MCF 10A (cell line): Measurements from ENCODE around the gene LRRC51. TPM values are rescaled to one million over a fixed set of nuclear protein-coding genes. Genes with fewer than 3 reads are reported as not detected.
A peak's percentile ranks its signal among the peaks of the same experiment; 100 is the strongest.

Experiments used
- BruUV-seq: library from RNA; stranded (reverse); fragments of 400-500 nt; replicated peaks from 2 replicates; lab custom pipeline; 2021; lab: Mats Ljungman, UMichigan
- CTCF ChIA-PET: fragments of 300-600 bp; sonication (Branson Sonifier 250); formaldehyde crosslinking; extraction: SDS; loops from one replicate; lab custom pipeline; 2021; ENCODE audit warnings: antibody characterized with exemption, inconsistent platforms; lab: Yijun Ruan, JAX
- POLR2A ChIA-PET: fragments of 300-600, 350-650 bp; sonication (Branson Sonifier 250); formaldehyde crosslinking; extraction: SDS; loops from one replicate; lab custom pipeline; 2020; ENCODE audit warnings: antibody characterized with exemption, inconsistent platforms; lab: Yijun Ruan, JAX
- DNase-seq: peaks from one replicate; pipeline ENCODE4 v3.0.0-alpha.2; 2018; ENCODE audit not compliant: unreplicated experiment
- H3K27ac Mint-ChIP-seq: one replicate; pipeline ENCODE4 v1.8.0; 2022; ENCODE audit warnings: mild to moderate bottlenecking, low read depth, mixed read lengths; ENCODE audit not compliant: unreplicated experiment
- H3K27me3 Mint-ChIP-seq: one replicate; pipeline ENCODE4 v1.8.0; 2022; ENCODE audit warnings: mixed read lengths; ENCODE audit not compliant: insufficient read depth, unreplicated experiment
- H3K36me3 Mint-ChIP-seq: one replicate; pipeline ENCODE4 v1.8.0; 2022; ENCODE audit warnings: mild to moderate bottlenecking, moderate library complexity, mixed read lengths; ENCODE audit not compliant: insufficient read depth, unreplicated experiment
- H3K4me1 Mint-ChIP-seq: one replicate; pipeline ENCODE4 v1.8.0; 2022; ENCODE audit warnings: mixed read lengths; ENCODE audit not compliant: insufficient read depth, unreplicated experiment
- H3K4me3 Mint-ChIP-seq: one replicate; pipeline ENCODE4 v1.8.0; 2022; ENCODE audit warnings: mild to moderate bottlenecking, moderate library complexity, mixed read lengths; ENCODE audit not compliant: unreplicated experiment
- H3K9me3 Mint-ChIP-seq: one replicate; pipeline ENCODE4 v1.8.0; 2022; ENCODE audit warnings: mixed read lengths; ENCODE audit not compliant: unreplicated experiment
- CTCF ChIP-seq: fragments of 200-600 bp; IDR thresholded peaks from one replicate; pipeline ENCODE4 v1.8.0; 2022; ENCODE audit warnings: antibody characterized with exemption, mild to moderate bottlenecking; ENCODE audit not compliant: unreplicated experiment
- intact Hi-C: fragments of 100-400 bp; cut with micrococcal nuclease; formaldehyde crosslinking; loops from 2 replicates; pipeline ENCODE4 v1.14.1; 2022
- total RNA-seq: library from RNA; stranded (reverse); gene quantifications from 2 replicates; pipeline ENCODE4 v1.2.3, GENCODE V29; 2022

Gene LRRC51
- total RNA-seq, 1 experiment from 2014 or later = 9.5 TPM

- no TSS peak for BruUV-seq
- no peak for TF ChIP-seq CTCF
- DNase-seq = no peak
- no peak within 1 kb of the TSS for H3K4me3 Mint-ChIP-seq
- POLR2A ChIA-PET = interaction anchor here (0.6 to 0.9 kb wide), 3 partner anchors 38 to 78 kb away, joined by 3 read pairs; no protein-coding TSS in a partner anchor
- CTCF ChIA-PET = interaction anchor here (0.6 to 3.6 kb wide), 5 partner anchors 9 to 325 kb away, joined by 3 to 15 read pairs (median 4); no protein-coding TSS in a partner anchor
- intact Hi-C loops = no loop called here
- no peaks in the 10 kb centered on the region for H3K9me3 Mint-ChIP-seq
- H3K36me3 Mint-ChIP-seq = peaks cover 25% of the 10 kb centered on the region
- no peak within 1 kb of the TSS for H3K27ac Mint-ChIP-seq
- H3K27me3 Mint-ChIP-seq = no peaks in the 10 kb centered on the region
- H3K4me1 Mint-ChIP-seq = peaks cover 34% of the 10 kb centered on the region
Measured at GRCh38 chr11:72105888-72106287, 25.2 kb downstream of the LRRC51 start, which contains the start of gene TOMT. TOMT (plus strand) TSS chr11:72105924; CDS start chr11:72105952, 28 bp downstream.

GRCh38 chr11:72111300-72112142 is 30.9 kb downstream of the LRRC51 start:
- Mint-ChIP-seq H3K4me3 (peak overlapping the region; percentile 98), H3K9me3 (no peaks in the 10 kb centered on the region), H3K27me3 (no peaks in the 10 kb centered on the region), H3K36me3 (peaks cover 7% of the 10 kb centered on the region), H3K4me1 (peaks cover 20% of the 10 kb centered on the region), H3K27ac (peak overlapping the region; percentile 100)
- BruUV-seq = TSS peak; percentile 87
- POLR2A ChIA-PET = interaction anchor here (0.5 to 4.8 kb wide), 28 partner anchors 10 to 308 kb away, joined by 3 to 83 read pairs (median 6); partner anchors contain the start of genes INPPL1 and LAMTOR1
- intact Hi-C loops = loop anchor here (1.0 to 2.0 kb wide), 2 partner anchors 30 to 31 kb away; partner anchors contain the start of genes LRRC51 and NUMA1
- TF ChIP-seq CTCF = no peak
- DNase-seq = no peak
- CTCF ChIA-PET = interaction anchor here (0.6 to 4.1 kb wide), 12 partner anchors 20 to 276 kb away, joined by 3 to 31 read pairs (median 4); no protein-coding TSS in a partner anchor

- BruUV-seq = no TSS peak
- peak; percentile 100 for DNase-seq
- peak within 1 kb of the TSS; percentile 100 for H3K27ac Mint-ChIP-seq
- peaks cover 20% of the 10 kb centered on the region for H3K4me1 Mint-ChIP-seq
- no peak for TF ChIP-seq CTCF
- intact Hi-C loops = loop anchor here (1.0 to 2.0 kb wide), 2 partner anchors 29 to 32 kb away; partner anchors contain the start of genes LRRC51 and NUMA1
- ChIA-PET POLR2A (interaction anchor here (0.6 to 4.8 kb wide), 30 partner anchors 9 to 1417 kb away, joined by 3 to 83 read pairs (median 6); partner anchors contain the start of genes INPPL1 and LAMTOR1), CTCF (interaction anchor here (0.9 to 4.1 kb wide), 7 partner anchors 14 to 71 kb away, joined by 3 to 31 read pairs (median 6); no protein-coding TSS in a partner anchor)
- no peaks in the 10 kb centered on the region for H3K27me3 Mint-ChIP-seq
- no peaks in the 10 kb centered on the region for H3K9me3 Mint-ChIP-seq
- peak within 1 kb of the TSS; percentile 98 for H3K4me3 Mint-ChIP-seq
- peaks cover 7% of the 10 kb centered on the region for H3K36me3 Mint-ChIP-seq
Measured at GRCh38 chr11:72112143-72112977, 31.7 kb downstream of the LRRC51 start, which contains the start of gene ANAPC15. ANAPC15 (minus strand) TSS chr11:72112695; CDS start chr11:72111276, 1,419 bp downstream.
